GM18511 (cell line): ENCODE data around the gene PPP4R3B.
A peak's percentile ranks its signal among the peaks of the same experiment; 100 is the strongest.
"Not testable (repeated sequence)": the region's sequence is repeated elsewhere in the genome, so short reads cannot be mapped to it uniquely, and the experiment has no call there.

ENCODE experiments used
- ATAC-seq: cut with Tn5 transposase; IDR thresholded peaks from one replicate; pipeline ENCODE4 v1.9.1; 2021; ENCODE audit warnings: mild to moderate bottlenecking, moderate library complexity; ENCODE audit not compliant: unreplicated experiment

The PPP4R3B gene

GRCh38 chr2:55596795-55597194 is 20.6 kb downstream of the PPP4R3B start:
- not testable (repeated sequence) for ATAC-seq

- ATAC-seq = no peak
Measured at GRCh38 chr2:55595536-55595935, 21.9 kb downstream of the PPP4R3B start.

GRCh38 chr2:55592130-55592529 is 25.3 kb downstream of the PPP4R3B start:
- ATAC-seq = no peak

GRCh38 chr2:55590810-55591440 is 26.5 kb downstream of the PPP4R3B start:
- ATAC-seq = peak; percentile 83

GRCh38 chr2:55585451-55586080 is 31.9 kb downstream of the PPP4R3B start:
- ATAC-seq = no peak

- no peak for ATAC-seq
Measured at GRCh38 chr2:55581874-55582547, 35.4 kb downstream of the PPP4R3B start.

- no peak for ATAC-seq
Measured at GRCh38 chr2:55581435-55581834, 36.0 kb downstream of the PPP4R3B start.

GRCh38 chr2:55569002-55569401 is 48.4 kb downstream of the PPP4R3B start:
- not testable (repeated sequence) for ATAC-seq

GRCh38 chr2:55567298-55567697 is 50.1 kb downstream of the PPP4R3B start:
- ATAC-seq = no peak

- ATAC-seq = no peak
Measured at GRCh38 chr2:55565613-55566012, 51.8 kb downstream of the PPP4R3B start.

- no peak for ATAC-seq
Measured at GRCh38 chr2:55560855-55561254, 56.6 kb downstream of the PPP4R3B start.

GRCh38 chr2:55556809-55557208 is 60.6 kb downstream of the PPP4R3B start:
- no peak for ATAC-seq

GRCh38 chr2:55555977-55556376 is 61.4 kb downstream of the PPP4R3B start:
- no peak for ATAC-seq

GRCh38 chr2:55553321-55553720 is 64.1 kb downstream of the PPP4R3B start:
- ATAC-seq = no peak

- ATAC-seq = no peak
Measured at GRCh38 chr2:55550368-55551102, 66.9 kb downstream of the PPP4R3B start.

GRCh38 chr2:55547679-55548078 is 69.7 kb downstream of the PPP4R3B start:
- not testable (repeated sequence) for ATAC-seq

GRCh38 chr2:55547001-55547400 is 70.4 kb downstream of the PPP4R3B start:
- no peak for ATAC-seq

GRCh38 chr2:55530539-55531081 is 86.8 kb downstream of the PPP4R3B start:
- ATAC-seq = no peak

- no peak for ATAC-seq
Measured at GRCh38 chr2:55526174-55526573, 91.2 kb downstream of the PPP4R3B start.

- ATAC-seq = no peak
Measured at GRCh38 chr2:55524884-55525437, 92.5 kb downstream of the PPP4R3B start.
